Gastrocnemius medialis (tissue), 4 donors: ENCODE data around the gene ZNF319. TPM values are rescaled to one million over a fixed set of nuclear protein-coding genes. Genes with fewer than 3 reads are reported as not detected.

Experiments used
- ATAC-seq, 2 donors: fragments of 150-250 bp; one replicate each; pipeline ENCODE4 v1.9.1; 2016
- DNase-seq, 2 donors: peaks; one replicate each; pipeline ENCODE4 v3.0.0-alpha.2; 2019
- H3K27ac ChIP-seq, 4 donors: fragments of 200-600 bp; sonication (generic); 1 replicate in 1 of 4; 2 replicates in 3 of 4; pipeline ENCODE4 v1.5.1; 2016 to 2018; ENCODE audit warnings: mild to moderate bottlenecking in 2 of 4, moderate library complexity in 1 of 4
- H3K27me3 ChIP-seq, 3 donors: fragments of 200-600 bp; sonication (generic) in 2 of 3; 1 replicate in 1 of 3; 2 replicates in 2 of 3; pipeline versions ENCODE4 v1.5.1 to v1.6.0; 2016 to 2019; ENCODE audit warnings: mild to moderate bottlenecking in 1 of 3, moderate library complexity in 1 of 3
- H3K36me3 ChIP-seq, 2 donors: fragments of 200-600 bp; sonication (generic) in 1 of 2; one replicate each; pipeline ENCODE4 v1.5.1; 2017 to 2018
- H3K4me1 ChIP-seq, 2 donors: fragments of 200-600 bp; sonication (generic) in 1 of 2; one replicate each; pipeline ENCODE4 v1.5.1; 2016 to 2017; ENCODE audit warnings: mild to moderate bottlenecking in 2 of 2
- H3K4me3 ChIP-seq, 4 donors: fragments of 200-600 bp; sonication (generic) in 3 of 4; 1 replicate in 1 of 4; 2 replicates in 3 of 4; pipeline ENCODE4 v1.5.1; 2016 to 2019; ENCODE audit warnings: mild to moderate bottlenecking in 2 of 4
- H3K9me3 ChIP-seq, 3 donors: fragments of 200-600 bp; sonication (generic) in 2 of 3; 1 replicate in 1 of 3; 2 replicates in 2 of 3; pipeline ENCODE4 v1.5.1; 2016 to 2019
- CTCF ChIP-seq, 5 experiments: fragments of 450-650 bp in 3 of 5; fragments of 200-600 bp in 2 of 5; sonication (generic) in 2 of 5; IDR thresholded peaks in 4 of 5; conservative IDR thresholded peaks in 1 of 5; 1 replicate in 4 of 5; 2 replicates in 1 of 5; pipeline ENCODE4 v1.5.1; 2016 to 2019; ENCODE audit warnings: antibody characterized with exemption in 5 of 5, mild to moderate bottlenecking in 3 of 5, moderate library complexity in 3 of 5
- POLR2A ChIP-seq, 2 donors: fragments of 450-650 bp; IDR thresholded peaks; one replicate each; pipeline ENCODE4 v1.6.1; 2017; ENCODE audit warnings: antibody characterized with exemption in 2 of 2, mild to moderate bottlenecking in 2 of 2, moderate library complexity in 2 of 2
- in situ Hi-C, 4 donors: fragments of 200-750 bp; cut with MboI; loops; one replicate each; pipeline versions ENCODE4 v1.15.0 to v1.8.0; 2017; ENCODE audit warnings: low sequenced_read_pairs in 4 of 4
- intact Hi-C: fragments of 100-400 bp; cut with DNase I; formaldehyde crosslinking; loops from one replicate; pipeline ENCODE4 v1.15.1; 2023; ENCODE audit warnings: low total_unique reads
- total RNA-seq, 4 donors: library from RNA; depleted of rRNA; stranded (reverse); fragments of >200 nt; gene quantifications; one replicate each; pipeline versions ENCODE4 v1.1.0 to v1.2.3, GENCODE V29; 2016

The ZNF319 gene
- total RNA-seq, 4 donors from 2014 or later, result 4.4 to 7.5 (median 6.7) TPM

- no peak for ATAC-seq
- H3K27me3 ChIP-seq, result no peaks in the 10 kb centered on the region
- no peak overlapping the region for H3K4me3 ChIP-seq
- DNase-seq, result peak in 1 of 2 donors; percentile 0
- intact Hi-C loops, result no loop called here
- H3K9me3 ChIP-seq, result no peaks in the 10 kb centered on the region
- no peaks in the 10 kb centered on the region for H3K4me1 ChIP-seq
- H3K27ac ChIP-seq, result no peak overlapping the region
- peaks cover 0 to 28% of the 10 kb centered on the region in 2 donors for H3K36me3 ChIP-seq
- no peak for TF ChIP-seq POLR2A (IDR thresholded peaks at IDR 0.05)
- TF ChIP-seq CTCF (IDR thresholded peaks at IDR 0.05 in 4 of 5, conservative IDR thresholded peaks at IDR 0.05 in 1 of 5), result no peak
- in situ Hi-C loops, result no loop called here
These were observed 8.9 kb downstream of the ZNF319 start for GRCh38 chr16:57991551-57992059.

- Histone ChIP-seq H3K36me3 (peaks cover 0 to 2% of the 10 kb centered on the region in 2 donors), H3K9me3 (no peaks in the 10 kb centered on the region), H3K4me3 (no peak overlapping the region), H3K27ac (no peak overlapping the region), H3K27me3 (peaks cover 11 to 13% (median 13%) of the 10 kb centered on the region in 3 donors), H3K4me1 (peaks cover 5 to 15% of the 10 kb centered on the region in 2 donors)
- TF ChIP-seq POLR2A (IDR thresholded peaks at IDR 0.05) (no peak), CTCF (IDR thresholded peaks at IDR 0.05 in 4 of 5, conservative IDR thresholded peaks at IDR 0.05 in 1 of 5) (no peak)
- in situ Hi-C loops, result no loop called here
- DNase-seq (no peak), ATAC-seq (no peak)
- intact Hi-C loops, result no loop called here
These were observed 11.5 kb downstream of the ZNF319 start for GRCh38 chr16:57988929-57989328.

GRCh38 chr16:57987441-57988177, 12.9 kb downstream of the ZNF319 start:
- H3K27me3 ChIP-seq, result peaks cover 11 to 23% (median 23%) of the 10 kb centered on the region in 3 donors
- TF ChIP-seq POLR2A (IDR thresholded peaks at IDR 0.05) (no peak), CTCF (IDR thresholded peaks at IDR 0.05 in 4 of 5, conservative IDR thresholded peaks at IDR 0.05 in 1 of 5) (no peak)
- H3K27ac ChIP-seq, result no peak overlapping the region
- intact Hi-C loops, result no loop called here
- H3K36me3 ChIP-seq, result no peaks in the 10 kb centered on the region
- peaks cover 5 to 15% of the 10 kb centered on the region in 2 donors for H3K4me1 ChIP-seq
- in situ Hi-C loops, result no loop called here
- H3K9me3 ChIP-seq, result no peaks in the 10 kb centered on the region
- DNase-seq (no peak), ATAC-seq (no peak)
- no peak overlapping the region for H3K4me3 ChIP-seq

- ATAC-seq, result no peak
- no peak overlapping the region for H3K27ac ChIP-seq
- no peak for TF ChIP-seq POLR2A (IDR thresholded peaks at IDR 0.05)
- no peak for TF ChIP-seq CTCF (IDR thresholded peaks at IDR 0.05 in 4 of 5, conservative IDR thresholded peaks at IDR 0.05 in 1 of 5)
- peaks cover 15 to 23% (median 23%) of the 10 kb centered on the region in 3 donors for H3K27me3 ChIP-seq
- no peak overlapping the region for H3K4me3 ChIP-seq
- in situ Hi-C loops (no loop called here), intact Hi-C loops (no loop called here)
- H3K4me1 ChIP-seq, result peaks cover 5 to 15% of the 10 kb centered on the region in 2 donors
- no peaks in the 10 kb centered on the region for H3K9me3 ChIP-seq
- no peak for DNase-seq
- H3K36me3 ChIP-seq, result no peaks in the 10 kb centered on the region
These were observed 14.3 kb downstream of the ZNF319 start for GRCh38 chr16:57986196-57986595.
